Sciatic nerve (tissue), 2 donors: ENCODE data around the gene SLC14A1. TPM values are rescaled to one million over a fixed set of nuclear protein-coding genes. Genes with fewer than 3 reads are reported as not detected.
A peak's percentile ranks its signal among the peaks of the same experiment; 100 is the strongest.

Experiments used
- ATAC-seq: fragments of 200-7000 bp; cut with Tn5 transposase; one replicate; pipeline ENCODE4 v1.9.1; 2020; ENCODE audit warnings: mild to moderate bottlenecking, moderate library complexity
- DNase-seq: peaks from one replicate; pipeline ENCODE4 v3.0.0-alpha.2; 2020; ENCODE audit warnings: low spot score
- intact Hi-C: fragments of 100-400 bp; cut with DNase I; formaldehyde crosslinking; loops from one replicate; pipeline ENCODE4 v1.14.2; 2022
- total RNA-seq: library from RNA; stranded (reverse); fragmentation: NEBNext Ultra II Directional; extraction: Animal tissue kit (Norgen Biotek cat#: 25700); gene quantifications from one replicate; pipeline ENCODE4 v1.2.1, GENCODE V29; 2021
- donor health status: DM: no; HTN: no; CAD: no.
- donor health status: DM: no; HTN: no; CAD: no.

SLC14A1 gene
- total RNA-seq = 5.5 TPM

GRCh38 chr18:45723567-45724355, at the start of gene SLC14A1:
Gene SLC14A1, plus strand, starts transcription at chr18:45724181. Its CDS starts 6,140 bp downstream, at chr18:45730321.
- ATAC-seq = no peak
- no peak for DNase-seq
- intact Hi-C loops = no loop called here

GRCh38 chr18:45677276-45677807, 46.6 kb upstream of the SLC14A1 start:
- intact Hi-C loops = no loop called here
- ATAC-seq (no peak), DNase-seq (no peak)

- no peak for ATAC-seq
- intact Hi-C loops = no loop called here
- no peak for DNase-seq
Observed at GRCh38 chr18:45678441-45678840, 45.5 kb upstream of the SLC14A1 start.

GRCh38 chr18:45678850-45679249, 45.1 kb upstream of the SLC14A1 start:
- ATAC-seq (no peak), DNase-seq (no peak)
- intact Hi-C loops = no loop called here

GRCh38 chr18:45680066-45680690, 43.8 kb upstream of the SLC14A1 start:
- intact Hi-C loops = no loop called here
- ATAC-seq = no peak
- no peak for DNase-seq

- ATAC-seq = no peak
- intact Hi-C loops = no loop called here
Observed at GRCh38 chr18:45682181-45682580, 41.8 kb upstream of the SLC14A1 start.

GRCh38 chr18:45684341-45685115, 39.5 kb upstream of the SLC14A1 start:
- no peak for ATAC-seq
- intact Hi-C loops = no loop called here
- no peak for DNase-seq

More at GRCh38 chr18:45682181-45682580, 41.8 kb upstream of the SLC14A1 start:
- no peak for DNase-seq

GRCh38 chr18:45686891-45687611, 36.9 kb upstream of the SLC14A1 start:
- intact Hi-C loops = no loop called here
- ATAC-seq = peak; percentile 48

GRCh38 chr18:45687621-45688020, 36.4 kb upstream of the SLC14A1 start:
- DNase-seq (no peak), ATAC-seq (peak; percentile 33)
- intact Hi-C loops = no loop called here

More at GRCh38 chr18:45686891-45687611, 36.9 kb upstream of the SLC14A1 start:
- no peak for DNase-seq

GRCh38 chr18:45688113-45688512, 35.9 kb upstream of the SLC14A1 start:
- DNase-seq = no peak
- no peak for ATAC-seq
- intact Hi-C loops = no loop called here

- DNase-seq (no peak), ATAC-seq (no peak)
- intact Hi-C loops = no loop called here
Observed at GRCh38 chr18:45688833-45689232, 35.1 kb upstream of the SLC14A1 start.

- intact Hi-C loops = no loop called here
- ATAC-seq (no peak), DNase-seq (no peak)
Observed at GRCh38 chr18:45689396-45689795, 34.6 kb upstream of the SLC14A1 start.

- intact Hi-C loops = loop anchor here (10.0 kb wide), 1 partner anchor 284 kb away; no protein-coding TSS in a partner anchor
- peak; percentile 90 for ATAC-seq
- DNase-seq = peak; percentile 90
Observed at GRCh38 chr18:45690975-45691815, 32.8 kb upstream of the SLC14A1 start.

GRCh38 chr18:45691816-45692179, 32.2 kb upstream of the SLC14A1 start:
- intact Hi-C loops = loop anchor here (10.0 kb wide), 1 partner anchor 283 kb away; no protein-coding TSS in a partner anchor
- DNase-seq (no peak), ATAC-seq (no peak)

- no peak for DNase-seq
- intact Hi-C loops = no loop called here
- no peak for ATAC-seq
Observed at GRCh38 chr18:45702708-45703265, 21.2 kb upstream of the SLC14A1 start.

- no peak for DNase-seq
- intact Hi-C loops = no loop called here
- ATAC-seq = no peak
Observed at GRCh38 chr18:45708831-45709230, 15.2 kb upstream of the SLC14A1 start.

GRCh38 chr18:45712061-45712460, 11.9 kb upstream of the SLC14A1 start:
- DNase-seq = no peak
- intact Hi-C loops = no loop called here
- ATAC-seq = no peak

- intact Hi-C loops = no loop called here
- ATAC-seq = no peak
Observed at GRCh38 chr18:45713239-45713638, 10.7 kb upstream of the SLC14A1 start.

More at GRCh38 chr18:45713239-45713638, 10.7 kb upstream of the SLC14A1 start:
- DNase-seq = no peak
